SK-N-SH (cell line): Measurements from ENCODE around the gene GSTM1. TPM values are rescaled to one million over a fixed set of nuclear protein-coding genes. Genes with fewer than 3 reads are reported as not detected.

Experiments
- CTCF ChIA-PET: fragments of 300-600, 350-600 bp; formaldehyde crosslinking; extraction: SDS; loops from one replicate; lab custom pipeline; 2021; lab: Yijun Ruan, JAX
- POLR2A ChIA-PET: fragments of 350-600 bp; sonication (Branson Sonifier 250); formaldehyde crosslinking; extraction: SDS; loops from one replicate; lab custom pipeline; 2020; ENCODE audit warnings: antibody characterized with exemption, inconsistent platforms; lab: Yijun Ruan, JAX
- DNase-seq: peaks from one replicate; pipeline ENCODE4 v3.0.0; 2012
- H2AFZ ChIP-seq: fragments of 200-600 bp; sonication (generic); 2 replicates; pipeline ENCODE4 v1.8.1; 2016; ENCODE audit warnings: antibody characterized with exemption, mild to moderate bottlenecking, low read depth
- H3F3A ChIP-seq: fragments of 200-600 bp; sonication (generic); replicated peaks from 2 replicates; pipeline ENCODE3; 2016; ENCODE audit warnings: antibody characterized with exemption, mild to moderate bottlenecking; ENCODE audit not compliant: insufficient read depth
- H3K27ac ChIP-seq, 2 experiments: fragments of 200-500 bp in 1 of 2; fragments of 200-600 bp in 1 of 2; sonication (Bioruptor generic) in 1 of 2; sonication (generic), shearing (Covaris generic) in 1 of 2; 2 replicates each; pipeline versions ENCODE4 v1.5.1 to v1.6.1; 2014 to 2016; ENCODE audit warnings: low read depth in 2 of 2, inconsistent platforms in 1 of 2, low read length in 1 of 2, mild to moderate bottlenecking in 1 of 2, mixed read lengths in 1 of 2
- H3K27me3 ChIP-seq: fragments of 200-600 bp; sonication (generic), shearing (Covaris generic); 2 replicates; pipeline ENCODE4 v1.6.1; 2016; ENCODE audit warnings: mixed run types; ENCODE audit not compliant: insufficient read depth
- H3K36me3 ChIP-seq, 2 experiments: fragments of 200-500 bp in 1 of 2; fragments of 200-600 bp in 1 of 2; sonication (Bioruptor generic) in 1 of 2; sonication (generic) in 1 of 2; replicated peaks in 1 of 2; 2 replicates each; pipeline versions ENCODE3 to v1.5.1; 2014 to 2016; ENCODE audit warnings: low read length in 1 of 2, mild to moderate bottlenecking in 1 of 2; ENCODE audit not compliant: insufficient read depth in 2 of 2, control insufficient read depth in 1 of 2
- H3K4me1 ChIP-seq, 2 experiments: fragments of 200-500 bp in 1 of 2; fragments of 200-600 bp in 1 of 2; sonication (Bioruptor generic) in 1 of 2; sonication (generic), shearing (Covaris generic) in 1 of 2; 2 replicates each; pipeline versions ENCODE4 v1.5.1 to v1.6.1; 2014 to 2016; ENCODE audit warnings: low read depth in 1 of 2, low read length in 1 of 2, mixed run types in 1 of 2; ENCODE audit not compliant: insufficient read depth in 2 of 2, control insufficient read depth in 1 of 2
- H3K4me2 ChIP-seq: fragments of 200-600 bp; sonication (generic), shearing (Covaris generic); 2 replicates; pipeline ENCODE4 v1.6.1; 2017; ENCODE audit warnings: mixed run types
- H3K4me3 ChIP-seq, 2 experiments: fragments of 200-500 bp in 1 of 2; fragments of 200-600 bp in 1 of 2; sonication (Bioruptor generic) in 1 of 2; sonication (generic), shearing (Covaris generic) in 1 of 2; 2 replicates each; pipeline versions ENCODE4 v1.5.1 to v1.8.1; 2014 to 2016; ENCODE audit warnings: low read depth in 2 of 2, inconsistent platforms in 1 of 2, low read length in 1 of 2, mild to moderate bottlenecking in 1 of 2, mixed read lengths in 1 of 2, moderate library complexity in 1 of 2
- H3K79me2 ChIP-seq: fragments of 200-600 bp; sonication (generic); 2 replicates; pipeline ENCODE4 v1.8.1; 2017; ENCODE audit warnings: mild to moderate bottlenecking; ENCODE audit not compliant: insufficient read depth
- H3K9ac ChIP-seq: fragments of 200-600 bp; sonication (generic); 2 replicates; pipeline ENCODE4 v1.6.1; 2017; ENCODE audit warnings: mixed run types
- H3K9me2 ChIP-seq: fragments of 200-600 bp; sonication (generic); 2 replicates; pipeline ENCODE4 v1.6.1; 2017; ENCODE audit warnings: mixed run types
- H3K9me3 ChIP-seq: fragments of 200-600 bp; sonication (generic); 2 replicates; pipeline ENCODE4 v1.6.1; 2017; ENCODE audit warnings: mixed run types, mild to moderate bottlenecking, moderate library complexity
- H4K20me1 ChIP-seq: fragments of 200-600 bp; sonication (generic); 2 replicates; pipeline ENCODE4 v1.6.1; 2017; ENCODE audit warnings: mild to moderate bottlenecking, mixed run types; ENCODE audit not compliant: insufficient read depth
- CHD2 ChIP-seq: fragments of 150-350 bp; IDR thresholded peaks from 2 replicates; pipeline ENCODE4 v1.6.1; 2018; ENCODE audit warnings: low read length; ENCODE audit not compliant: partially characterized antibody
- CTCF ChIP-seq: fragments of 200-600 bp; sonication (generic); IDR thresholded peaks from 2 replicates; pipeline ENCODE4 v1.6.1; 2017; ENCODE audit warnings: antibody characterized with exemption, mild to moderate bottlenecking, moderate library complexity
- EZH2phosphoT487 ChIP-seq: fragments of 200-600 bp; sonication (generic); IDR thresholded peaks from 2 replicates; pipeline ENCODE4 v1.6.1; 2017; ENCODE audit warnings: low read depth, mixed run types, mild to moderate bottlenecking, antibody characterized with exemption, moderate library complexity, borderline replicate concordance
- FOSL2 ChIP-seq: IDR thresholded peaks from 2 replicates; pipeline ENCODE4 v1.4.0; 2012; ENCODE audit warnings: low read depth, mild to moderate bottlenecking, moderate library complexity, borderline replicate concordance
- FOXJ3 ChIP-seq: sonication (generic); formaldehyde crosslinking; IDR thresholded peaks from 2 replicates; pipeline ENCODE4 v1.5.1; 2020; ENCODE audit warnings: mild to moderate bottlenecking, missing genetic modification reagents
- FOXM1 ChIP-seq: IDR thresholded peaks from 2 replicates; pipeline ENCODE4 v1.4.0; 2012; ENCODE audit warnings: low read depth, mild to moderate bottlenecking
- GABPA ChIP-seq: IDR thresholded peaks from 2 replicates; pipeline ENCODE4 v1.4.0; 2012; ENCODE audit warnings: low read depth, mild to moderate bottlenecking
- GATA2 ChIP-seq: sonication (generic); formaldehyde crosslinking; IDR thresholded peaks from 2 replicates; pipeline ENCODE4 v1.5.0; 2020; ENCODE audit warnings: mild to moderate bottlenecking, missing genetic modification reagents
- JUND ChIP-seq: IDR thresholded peaks from 2 replicates; pipeline ENCODE4 v1.4.0; 2012
- MEF2A ChIP-seq: IDR thresholded peaks from 2 replicates; pipeline ENCODE4 v1.4.0; 2012; ENCODE audit warnings: low read depth, borderline replicate concordance
- MXI1 ChIP-seq: IDR thresholded peaks from 2 replicates; pipeline ENCODE4 v1.6.1; 2012; ENCODE audit warnings: mild to moderate bottlenecking, low read depth, low read length, improper control_type of control experiment
- NRF1 ChIP-seq: IDR thresholded peaks from 2 replicates; pipeline ENCODE4 v1.6.1; 2012; ENCODE audit warnings: low read depth, mild to moderate bottlenecking, low read length
- RAD21 ChIP-seq: IDR thresholded peaks from 2 replicates; pipeline ENCODE4 v1.6.1; 2012; ENCODE audit warnings: mild to moderate bottlenecking, low read length
- RFX5 ChIP-seq: IDR thresholded peaks from 2 replicates; pipeline ENCODE4 v1.6.1; 2012; ENCODE audit warnings: mild to moderate bottlenecking, improper control_type of control experiment, low read length
- SIN3A ChIP-seq: IDR thresholded peaks from 2 replicates; pipeline ENCODE4 v1.6.1; 2012; ENCODE audit warnings: low read depth, mild to moderate bottlenecking, low read length, moderate library complexity, borderline replicate concordance
- SMC3 ChIP-seq: IDR thresholded peaks from 2 replicates; pipeline ENCODE4 v1.6.1; 2012; ENCODE audit warnings: low read depth, low read length, improper control_type of control experiment
- TAF1 ChIP-seq: IDR thresholded peaks from 2 replicates; pipeline ENCODE4 v1.6.1; 2012; ENCODE audit warnings: low read depth, mild to moderate bottlenecking, low read length, moderate library complexity, borderline replicate concordance
- YY1 ChIP-seq: IDR thresholded peaks from 2 replicates; pipeline ENCODE4 v1.4.0; 2012; ENCODE audit warnings: low read depth, mild to moderate bottlenecking
- WGBS: methylation state at CpG from one replicate; pipeline ENCODE4 v1.1.6; 2017; ENCODE audit warnings: low lambda C conversion rate; 5-methylcytosine and 5-hydroxymethylcytosine counted together
- polyA plus RNA-seq, 3 experiments: library from polyadenylated mRNA; depleted of rRNA; stranded (reverse); fragments of >200 nt; gene quantifications; 2 replicates each; pipeline ENCODE4 v1.2.3, GENCODE V29; 2012
- TF ChIP-seq, protein P1 (sequence below): IDR thresholded peaks from 2 replicates; pipeline ENCODE4 v1.6.1; 2012; ENCODE audit warnings: mild to moderate bottlenecking, low read depth, low read length, moderate library complexity
- TF ChIP-seq, protein P2 (sequence below): IDR thresholded peaks from 2 replicates; pipeline ENCODE4 v1.4.0; 2012; ENCODE audit warnings: low read depth, borderline replicate concordance

GSTM1 gene
- polyA plus RNA-seq, 1 of the 3 experiments (the other 2 are of a cell fraction): not detected

DNA sequence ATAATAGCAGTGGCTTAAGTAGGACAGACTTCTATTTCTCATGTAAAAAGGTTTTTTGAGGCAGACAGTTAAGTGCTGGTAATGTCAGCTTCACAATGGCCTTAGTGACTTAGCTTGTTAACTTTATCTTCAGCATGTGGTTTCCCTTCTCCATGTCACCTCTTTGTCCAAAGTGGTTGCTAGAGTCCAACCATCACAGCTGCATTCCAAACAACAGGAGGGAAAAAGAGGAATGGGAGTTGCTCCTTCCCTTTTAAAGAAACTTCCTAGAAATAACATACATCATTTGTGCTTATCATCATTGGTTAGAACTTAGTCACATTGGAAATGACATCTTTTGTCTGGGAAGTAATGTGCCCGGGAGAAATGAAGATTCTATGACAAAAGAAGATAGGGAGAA is 34.4 kb downstream of the GSTM1 start:
- 94% methylated on average over 1 of the region's 1 CpG for WGBS
- H3K79me2 ChIP-seq: no peaks in the 10 kb centered on the region
- TF ChIP-seq FOXM1 (no peak), YY1 (no peak), MXI1 (no peak), CHD2 (no peak), JUND (no peak), GATA2 (no peak), RAD21 (no peak), FOSL2 (no peak), MEF2A (no peak), EZH2phosphoT487 (no peak), TAF1 (no peak), GABPA (no peak), NRF1 (no peak), RFX5 (no peak), SMC3 (no peak), SIN3A (no peak), FOXJ3 (CRISPR knock-in tag) (no peak), CTCF (no peak)
- TF ChIP-seq, protein P1, sequence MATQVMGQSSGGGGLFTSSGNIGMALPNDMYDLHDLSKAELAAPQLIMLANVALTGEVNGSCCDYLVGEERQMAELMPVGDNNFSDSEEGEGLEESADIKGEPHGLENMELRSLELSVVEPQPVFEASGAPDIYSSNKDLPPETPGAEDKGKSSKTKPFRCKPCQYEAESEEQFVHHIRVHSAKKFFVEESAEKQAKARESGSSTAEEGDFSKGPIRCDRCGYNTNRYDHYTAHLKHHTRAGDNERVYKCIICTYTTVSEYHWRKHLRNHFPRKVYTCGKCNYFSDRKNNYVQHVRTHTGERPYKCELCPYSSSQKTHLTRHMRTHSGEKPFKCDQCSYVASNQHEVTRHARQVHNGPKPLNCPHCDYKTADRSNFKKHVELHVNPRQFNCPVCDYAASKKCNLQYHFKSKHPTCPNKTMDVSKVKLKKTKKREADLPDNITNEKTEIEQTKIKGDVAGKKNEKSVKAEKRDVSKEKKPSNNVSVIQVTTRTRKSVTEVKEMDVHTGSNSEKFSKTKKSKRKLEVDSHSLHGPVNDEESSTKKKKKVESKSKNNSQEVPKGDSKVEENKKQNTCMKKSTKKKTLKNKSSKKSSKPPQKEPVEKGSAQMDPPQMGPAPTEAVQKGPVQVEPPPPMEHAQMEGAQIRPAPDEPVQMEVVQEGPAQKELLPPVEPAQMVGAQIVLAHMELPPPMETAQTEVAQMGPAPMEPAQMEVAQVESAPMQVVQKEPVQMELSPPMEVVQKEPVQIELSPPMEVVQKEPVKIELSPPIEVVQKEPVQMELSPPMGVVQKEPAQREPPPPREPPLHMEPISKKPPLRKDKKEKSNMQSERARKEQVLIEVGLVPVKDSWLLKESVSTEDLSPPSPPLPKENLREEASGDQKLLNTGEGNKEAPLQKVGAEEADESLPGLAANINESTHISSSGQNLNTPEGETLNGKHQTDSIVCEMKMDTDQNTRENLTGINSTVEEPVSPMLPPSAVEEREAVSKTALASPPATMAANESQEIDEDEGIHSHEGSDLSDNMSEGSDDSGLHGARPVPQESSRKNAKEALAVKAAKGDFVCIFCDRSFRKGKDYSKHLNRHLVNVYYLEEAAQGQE: no peak
- TF ChIP-seq, protein P2, sequence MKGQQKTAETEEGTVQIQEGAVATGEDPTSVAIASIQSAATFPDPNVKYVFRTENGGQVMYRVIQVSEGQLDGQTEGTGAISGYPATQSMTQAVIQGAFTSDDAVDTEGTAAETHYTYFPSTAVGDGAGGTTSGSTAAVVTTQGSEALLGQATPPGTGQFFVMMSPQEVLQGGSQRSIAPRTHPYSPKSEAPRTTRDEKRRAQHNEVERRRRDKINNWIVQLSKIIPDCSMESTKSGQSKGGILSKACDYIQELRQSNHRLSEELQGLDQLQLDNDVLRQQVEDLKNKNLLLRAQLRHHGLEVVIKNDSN: no peak
- TF ChIP-seq, all 33 proteins: peak for 0
- Histone ChIP-seq H2AFZ (no peak overlapping the region), H3F3A (no peaks in the 10 kb centered on the region), H3K9me3 (no peaks in the 10 kb centered on the region), H3K4me3 (no peak overlapping the region), H3K4me2 (no peak overlapping the region), H3K9me2 (no peaks in the 10 kb centered on the region), H3K36me3 (no peaks in the 10 kb centered on the region), H3K9ac (no peak overlapping the region), H3K27ac (no peak overlapping the region), H3K27me3 (no peaks in the 10 kb centered on the region), H4K20me1 (no peaks in the 10 kb centered on the region), H3K4me1 (peaks cover 0 to 6% of the 10 kb centered on the region in 2 experiments; a peak in 2 of 4 replicates)
- no peak for DNase-seq
- POLR2A ChIA-PET: no interaction called here
- CTCF ChIA-PET: no interaction called here
